Aorta (tissue), 5 donors: ENCODE results near the gene MKNK2. TPM values are rescaled to one million over a fixed set of nuclear protein-coding genes. Genes with fewer than 3 reads are reported as not detected.

ENCODE experiments used
- ATAC-seq: fragments of 200-7000 bp; cut with Tn5 transposase; one replicate; pipeline ENCODE4 v1.9.1; 2022; ENCODE audit warnings: moderate library complexity; ENCODE audit not compliant: low FRiP score
- DNase-seq, 2 donors: peaks; one replicate each; pipeline ENCODE4 v3.0.0-alpha.2; 2020
- H3K27ac ChIP-seq, 2 donors: one replicate each; pipeline ENCODE4 v1.5.1; 2013; ENCODE audit warnings: low read length in 2 of 2, mild to moderate bottlenecking in 2 of 2, moderate library complexity in 2 of 2, control low read depth in 1 of 2, inconsistent platforms in 1 of 2, low read depth in 1 of 2
- H3K27me3 ChIP-seq, 2 donors: one replicate each; pipeline ENCODE4 v1.6.1; 2013; ENCODE audit warnings: control low read depth in 1 of 2, low read length in 1 of 2, mild to moderate bottlenecking in 1 of 2, moderate library complexity in 1 of 2; ENCODE audit not compliant: insufficient read depth in 2 of 2, control insufficient read depth in 1 of 2
- H3K36me3 ChIP-seq, 2 donors: one replicate each; pipeline ENCODE4 v1.6.1; 2013; ENCODE audit warnings: control low read depth in 1 of 2, low read length in 1 of 2, mild to moderate bottlenecking in 1 of 2; ENCODE audit not compliant: insufficient read depth in 2 of 2, control insufficient read depth in 1 of 2
- H3K4me1 ChIP-seq, 2 donors: one replicate each; pipeline ENCODE4 v1.6.1; 2013; ENCODE audit warnings: low read length in 2 of 2, control low read depth in 1 of 2, mild to moderate bottlenecking in 1 of 2, moderate library complexity in 1 of 2; ENCODE audit not compliant: insufficient read depth in 2 of 2, control insufficient read depth in 1 of 2
- H3K4me3 ChIP-seq, 2 donors: one replicate each; pipeline ENCODE4 v1.5.1; 2013; ENCODE audit warnings: low read length in 2 of 2, control low read depth in 1 of 2, mild to moderate bottlenecking in 1 of 2
- H3K9me3 ChIP-seq: one replicate; pipeline ENCODE4 v1.6.1; 2013; ENCODE audit warnings: mild to moderate bottlenecking, low read length; ENCODE audit not compliant: control insufficient read depth
- WGBS, 2 donors: extraction: QIAGEN DNeasy Blood & Tissue Kit; methylation state at CpG; one replicate each; pipeline ENCODE4 v1.1.7; 2013; 5-methylcytosine and 5-hydroxymethylcytosine counted together
- intact Hi-C, 2 donors: fragments of 100-400 bp; cut with DNase I; formaldehyde crosslinking; loops; one replicate each; pipeline versions ENCODE4 v1.14.2 to v1.15.0; 2022
- polyA plus RNA-seq, 2 donors: library from polyadenylated mRNA; stranded (reverse); fragments of 200-250 nt; gene quantifications; one replicate each; pipeline ENCODE4 v1.2.3, GENCODE V29; 2013
- total RNA-seq, 2 donors: library from RNA; stranded (reverse); fragmentation: NEBNext Ultra II Directional; extraction: Animal tissue kit (Norgen Biotek cat#: 25700); gene quantifications; one replicate each; pipeline ENCODE4 v1.2.1, GENCODE V29; 2021
- donor health status: healthy with polysubstance abuse.
- donor health status: Bipolar disorder and iron deficiency.
- donor health status: DM: no; HTN: no; CAD: no.
- donor health status: DM: no; HTN: no; CAD: no.
- donor health status: DM: yes; HTN: yes; CAD: no.

Gene MKNK2
- total and polyA plus RNA-seq, 4 donors, result 49.3 to 103 (median 80.5) TPM

- intact Hi-C loops, result no loop called here
- Histone ChIP-seq H3K4me3 (no peak overlapping the region), H3K27ac (peak overlapping the region in 1 of 2 donors; percentile 72), H3K36me3 (no peaks in the 10 kb centered on the region), H3K4me1 (no peaks in the 10 kb centered on the region), H3K27me3 (no peaks in the 10 kb centered on the region), H3K9me3 (no peaks in the 10 kb centered on the region)
- ATAC-seq (peak; percentile 93), DNase-seq (peak; percentile 98)
- WGBS, 2 donors, result 3 to 4% methylated on average over 16 to 19 of the region's 19 CpGs
Observed at GRCh38 chr19:2032296-2032941, 18.6 kb downstream of the MKNK2 start.

GRCh38 chr19:2027361-2027760 lies 23.7 kb downstream of the MKNK2 start:
- Histone ChIP-seq H3K27me3 (no peaks in the 10 kb centered on the region), H3K4me1 (no peaks in the 10 kb centered on the region), H3K9me3 (no peaks in the 10 kb centered on the region), H3K36me3 (no peaks in the 10 kb centered on the region), H3K27ac (no peak overlapping the region), H3K4me3 (no peak overlapping the region)
- ATAC-seq (no peak), DNase-seq (no peak)
- intact Hi-C loops, result no loop called here
- WGBS, 2 donors, result 32 to 37% methylated on average over 9 of the region's 9 CpGs

- no peak overlapping the region for H3K27ac ChIP-seq
- 81 to 86% methylated on average over 10 of the region's 10 CpGs for whole genome bisulfite sequencing, 2 donors
- H3K4me3 ChIP-seq, result no peak overlapping the region
- no peaks in the 10 kb centered on the region for H3K4me1 ChIP-seq
- no peaks in the 10 kb centered on the region for H3K36me3 ChIP-seq
- no peak for DNase-seq
- H3K27me3 ChIP-seq, result no peaks in the 10 kb centered on the region
- intact Hi-C loops, result no loop called here
- no peaks in the 10 kb centered on the region for H3K9me3 ChIP-seq
- ATAC-seq, result no peak
Observed at GRCh38 chr19:2026770-2027169, 24.3 kb downstream of the MKNK2 start.

DNA sequence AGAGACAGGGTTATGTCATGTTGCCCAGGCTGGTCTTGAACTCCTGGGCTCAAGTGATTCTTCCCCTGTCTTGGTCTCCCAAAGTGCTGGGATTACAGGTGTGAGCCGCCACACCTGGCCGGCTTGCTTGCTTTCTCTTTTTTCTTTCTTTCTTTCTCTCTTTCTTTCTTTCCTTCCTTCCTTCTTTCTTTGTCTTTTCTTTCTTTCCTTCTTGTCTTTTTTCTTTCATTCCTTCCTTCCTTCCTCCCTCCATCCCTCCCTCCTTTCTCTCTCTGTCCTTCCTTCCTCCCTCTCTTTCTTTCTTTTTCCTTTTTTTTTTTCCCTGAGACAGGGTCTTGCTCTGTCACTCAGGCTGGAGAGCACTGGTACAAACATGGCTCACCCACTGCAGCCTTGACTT lies 28.8 kb downstream of the MKNK2 start:
- DNase-seq (no peak), ATAC-seq (no peak)
- 96% methylated on average over 2 of the region's 2 CpGs for WGBS, 2 donors
- no peak overlapping the region for H3K27ac ChIP-seq
- H3K27me3 ChIP-seq, result no peaks in the 10 kb centered on the region
- H3K4me1 ChIP-seq, result no peaks in the 10 kb centered on the region
- no peak overlapping the region for H3K4me3 ChIP-seq
- intact Hi-C loops, result no loop called here
- H3K36me3 ChIP-seq, result no peaks in the 10 kb centered on the region
- no peaks in the 10 kb centered on the region for H3K9me3 ChIP-seq

- DNase-seq (no peak), ATAC-seq (no peak)
- no peaks in the 10 kb centered on the region for H3K9me3 ChIP-seq
- H3K27ac ChIP-seq, result no peak overlapping the region
- H3K4me3 ChIP-seq, result no peak overlapping the region
- H3K4me1 ChIP-seq, result no peaks in the 10 kb centered on the region
- H3K27me3 ChIP-seq, result no peaks in the 10 kb centered on the region
- intact Hi-C loops, result no loop called here
- no peaks in the 10 kb centered on the region for H3K36me3 ChIP-seq
- WGBS, 2 donors, result 74 to 75% methylated on average over 4 of the region's 4 CpGs
Observed at GRCh38 chr19:2021453-2022140, 29.4 kb downstream of the MKNK2 start.

GRCh38 chr19:2018752-2019151 lies 32.3 kb downstream of the MKNK2 start:
- 90 to 92% methylated on average over 13 of the region's 13 CpGs for WGBS, 2 donors
- intact Hi-C loops, result loop anchor here (1.0 to 2.0 kb wide), 2 partner anchors 50 to 51 kb away; no protein-coding TSS in a partner anchor
- Histone ChIP-seq H3K9me3 (no peaks in the 10 kb centered on the region), H3K4me1 (no peaks in the 10 kb centered on the region), H3K36me3 (no peaks in the 10 kb centered on the region), H3K27ac (no peak overlapping the region), H3K4me3 (no peak overlapping the region), H3K27me3 (no peaks in the 10 kb centered on the region)
- DNase-seq, result no peak
- ATAC-seq, result no peak

DNA sequence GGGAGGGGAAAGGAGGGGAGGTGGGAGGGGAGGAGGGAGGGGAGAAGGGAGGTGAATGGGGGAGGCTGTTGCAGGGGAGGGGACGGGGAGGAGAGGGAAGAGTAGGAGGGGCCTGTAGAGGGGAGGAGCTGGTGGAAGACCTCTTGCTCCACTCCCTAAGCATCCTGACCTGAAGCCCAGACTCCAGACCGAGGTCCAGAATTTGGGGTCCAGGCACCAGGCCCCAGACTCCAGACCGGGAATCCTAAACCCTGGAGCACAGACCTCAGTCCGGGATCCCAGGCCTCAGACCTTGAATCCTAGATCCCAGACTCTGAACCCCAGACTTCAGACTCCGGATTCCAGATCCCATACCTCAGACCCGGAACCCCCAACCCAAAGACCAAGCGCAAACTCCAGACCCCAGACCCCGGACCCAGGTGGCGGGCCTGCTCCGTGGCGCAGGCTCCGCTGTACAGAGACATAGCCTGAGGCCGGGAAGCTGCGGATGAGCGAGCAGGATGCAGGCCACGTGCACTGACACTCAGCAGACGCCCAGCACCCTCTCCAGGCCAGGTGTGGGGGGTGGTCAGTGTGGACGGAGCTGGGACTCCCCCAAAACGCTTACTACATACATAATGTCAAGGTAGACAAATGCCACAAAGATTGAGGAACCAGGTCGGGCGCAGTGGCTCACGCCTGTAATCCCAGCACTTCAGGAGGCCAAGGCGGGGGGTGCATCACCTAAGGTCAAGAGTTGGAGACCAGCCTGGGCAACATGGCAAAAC lies 34.8 kb downstream of the MKNK2 start:
- no peak overlapping the region for H3K4me3 ChIP-seq
- H3K36me3 ChIP-seq, result no peaks in the 10 kb centered on the region
- no peaks in the 10 kb centered on the region for H3K9me3 ChIP-seq
- DNase-seq, result peak; percentile 87 to 88
- H3K27ac ChIP-seq, result peak overlapping the region in 1 of 2 donors; percentile 15
- 71 to 74% methylated on average over 23 of the region's 23 CpGs for WGBS, 2 donors
- peak; percentile 89 for ATAC-seq
- H3K27me3 ChIP-seq, result no peaks in the 10 kb centered on the region
- intact Hi-C loops, result no loop called here
- H3K4me1 ChIP-seq, result no peaks in the 10 kb centered on the region

DNA sequence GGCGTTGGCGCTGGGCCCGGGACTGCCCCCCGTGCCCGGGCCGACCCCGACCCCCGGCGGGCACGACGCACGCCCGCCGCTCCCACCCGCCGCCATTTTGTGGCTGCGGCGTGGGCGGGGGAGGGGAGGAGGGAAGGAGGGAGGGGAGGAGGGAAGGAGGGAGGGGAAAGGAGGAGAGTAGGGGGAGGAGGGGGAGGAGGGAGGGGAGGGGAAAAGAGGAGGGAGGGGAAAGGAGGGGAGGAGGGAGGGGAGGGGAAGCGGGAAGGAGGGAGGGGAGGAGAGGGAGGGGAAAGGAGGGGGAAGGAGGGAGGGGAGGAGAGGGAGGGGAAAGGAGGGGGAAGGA lies 35.5 kb downstream of the MKNK2 start, which contains the start of gene BTBD2:
Gene BTBD2, minus strand, starts transcription at position 107 of the 343 bp plus-strand sequence. Its CDS starts 11 bp downstream, at position 96.
- WGBS, 2 donors, result 2% methylated on average over 18 to 20 of the region's 20 CpGs
- Histone ChIP-seq H3K9me3 (no peaks in the 10 kb centered on the region), H3K36me3 (no peaks in the 10 kb centered on the region), H3K27me3 (no peaks in the 10 kb centered on the region), H3K4me1 (no peaks in the 10 kb centered on the region), H3K4me3 (peak within 1 kb of the TSS; percentile 36 to 53), H3K27ac (peak within 1 kb of the TSS in 1 of 2 donors; percentile 15)
- intact Hi-C loops, result no loop called here
- no peak for ATAC-seq
- DNase-seq, result no peak
